ENCODE results near the gene PPP4R2. TPM values are rescaled to one million over a fixed set of nuclear protein-coding genes. Genes with fewer than 3 reads are reported as not detected.

PPP4R2 gene
- total RNA-seq, 4 donors from 2014 or later = 39.9 to 49.6 (median 44.2) TPM

GRCh38 chr3:72973031-72973723, 23.4 kb upstream of the PPP4R2 start:
- H3K36me3 ChIP-seq = peaks cover 0 to 2% (median 0%) of the 10 kb centered on the region in 3 donors
- H3K9me3 ChIP-seq = no peaks in the 10 kb centered on the region
- H3K27ac ChIP-seq = peak overlapping the region in 1 of 4 donors; percentile 55
- no peaks in the 10 kb centered on the region for H3K4me1 ChIP-seq
- peak in 2 of 3 donors; percentile 83 to 88 for DNase-seq
- H3K27me3 ChIP-seq = no peaks in the 10 kb centered on the region
- TF ChIP-seq POLR2A (IDR thresholded peaks at IDR 0.05) (no peak), CTCF (IDR thresholded peaks at IDR 0.05) (no peak)
- peak overlapping the region in 1 of 4 donors; percentile 7 for H3K4me3 ChIP-seq

- peak overlapping the region in 1 of 4 donors; percentile 49 for H3K27ac ChIP-seq
- H3K4me3 ChIP-seq = no peak overlapping the region
Observed at GRCh38 chr3:72973786-72974185, 22.8 kb upstream of the PPP4R2 start.

GRCh38 chr3:72974956-72975355, 21.7 kb upstream of the PPP4R2 start:
- no peaks in the 10 kb centered on the region for H3K27me3 ChIP-seq
- H3K4me3 ChIP-seq = no peak overlapping the region
- no peak overlapping the region for H3K27ac ChIP-seq
- TF ChIP-seq CTCF (IDR thresholded peaks at IDR 0.05) (no peak), POLR2A (IDR thresholded peaks at IDR 0.05) (no peak)
- no peaks in the 10 kb centered on the region for H3K4me1 ChIP-seq
- no peak for DNase-seq
- no peaks in the 10 kb centered on the region for H3K9me3 ChIP-seq
- H3K36me3 ChIP-seq = peaks cover 0 to 2% (median 0%) of the 10 kb centered on the region in 3 donors

More at GRCh38 chr3:72973786-72974185, 22.8 kb upstream of the PPP4R2 start:
- TF ChIP-seq POLR2A (IDR thresholded peaks at IDR 0.05) (no peak), CTCF (IDR thresholded peaks at IDR 0.05) (no peak)
- no peaks in the 10 kb centered on the region for H3K27me3 ChIP-seq
- no peaks in the 10 kb centered on the region for H3K4me1 ChIP-seq
- no peak for DNase-seq
- H3K9me3 ChIP-seq = no peaks in the 10 kb centered on the region
- peaks cover 0 to 2% (median 0%) of the 10 kb centered on the region in 3 donors for H3K36me3 ChIP-seq

GRCh38 chr3:72976281-72976741, 20.3 kb upstream of the PPP4R2 start:
- Histone ChIP-seq H3K27ac (no peak overlapping the region), H3K9me3 (no peaks in the 10 kb centered on the region)
- no peak for TF ChIP-seq POLR2A (IDR thresholded peaks at IDR 0.05)
- no peak for TF ChIP-seq CTCF (IDR thresholded peaks at IDR 0.05)

GRCh38 chr3:72977060-72977808, 19.4 kb upstream of the PPP4R2 start:
- Histone ChIP-seq H3K36me3 (peaks cover 0 to 2% (median 0%) of the 10 kb centered on the region in 3 donors), H3K27ac (no peak overlapping the region), H3K4me1 (no peaks in the 10 kb centered on the region), H3K9me3 (no peaks in the 10 kb centered on the region), H3K4me3 (no peak overlapping the region), H3K27me3 (no peaks in the 10 kb centered on the region)
- no peak for DNase-seq
- TF ChIP-seq CTCF (IDR thresholded peaks at IDR 0.05) (peak in 1 of 6 experiments; percentile 14), POLR2A (IDR thresholded peaks at IDR 0.05) (no peak)

More at GRCh38 chr3:72976281-72976741, 20.3 kb upstream of the PPP4R2 start:
- Histone ChIP-seq H3K27me3 (no peaks in the 10 kb centered on the region), H3K4me1 (no peaks in the 10 kb centered on the region), H3K36me3 (peaks cover 0 to 2% (median 0%) of the 10 kb centered on the region in 3 donors), H3K4me3 (no peak overlapping the region)
- DNase-seq = no peak
